Liver (tissue), 9 donors: ENCODE data around the gene GABRD. TPM values are rescaled to one million over a fixed set of nuclear protein-coding genes. Genes with fewer than 3 reads are reported as not detected.
"Not testable (repeated sequence)": the region's sequence is repeated elsewhere in the genome, so short reads cannot be mapped to it uniquely, and the experiment has no call there.

Source experiments
- DNase-seq: peaks from one replicate; pipeline ENCODE4 v3.0.0-alpha.2; 2017; ENCODE audit warnings: low spot score
- H3K27ac ChIP-seq, 2 donors: one replicate each; pipeline ENCODE4 v1.7.0; 2013; ENCODE audit warnings: inconsistent platforms in 2 of 2, low read length in 2 of 2, control low read depth in 1 of 2, low read depth in 1 of 2, mild to moderate bottlenecking in 1 of 2
- H3K27me3 ChIP-seq, 4 donors: one replicate each; pipeline versions ENCODE4 v1.6.1 to v1.7.0; 2013; ENCODE audit warnings: low read length in 3 of 4, inconsistent platforms in 1 of 4, mild to moderate bottlenecking in 1 of 4, moderate library complexity in 1 of 4; ENCODE audit not compliant: control insufficient read depth in 4 of 4, insufficient read depth in 4 of 4
- H3K36me3 ChIP-seq, 4 donors: one replicate each; pipeline versions ENCODE4 v1.6.1 to v1.7.0; 2013; ENCODE audit warnings: low read length in 3 of 4, mild to moderate bottlenecking in 3 of 4, low read depth in 1 of 4, moderate library complexity in 1 of 4; ENCODE audit not compliant: control insufficient read depth in 4 of 4, insufficient read depth in 3 of 4
- H3K4me1 ChIP-seq, 4 donors: one replicate each; pipeline versions ENCODE4 v1.6.1 to v1.7.0; 2013; ENCODE audit warnings: low read length in 3 of 4, mild to moderate bottlenecking in 3 of 4, moderate library complexity in 1 of 4; ENCODE audit not compliant: control insufficient read depth in 4 of 4, insufficient read depth in 4 of 4
- H3K4me3 ChIP-seq, 3 donors: one replicate each; pipeline versions ENCODE4 v1.6.1 to v1.7.0; 2013; ENCODE audit warnings: low read length in 3 of 3, control low read depth in 1 of 3, low read depth in 1 of 3, mild to moderate bottlenecking in 1 of 3
- H3K9ac ChIP-seq, 2 donors: one replicate each; pipeline ENCODE4 v1.7.0; 2013; ENCODE audit warnings: low read length in 2 of 2, mild to moderate bottlenecking in 2 of 2, moderate library complexity in 2 of 2, control low read depth in 1 of 2, low read depth in 1 of 2
- H3K9me3 ChIP-seq, 4 donors: one replicate each; pipeline versions ENCODE4 v1.6.1 to v1.7.0; 2013; ENCODE audit warnings: low read length in 3 of 4; ENCODE audit not compliant: control insufficient read depth in 4 of 4
- ATF3 ChIP-seq: IDR thresholded peaks from 2 replicates; pipeline ENCODE4 v1.6.1; 2016; ENCODE audit warnings: antibody characterized with exemption
- CTCF ChIP-seq: fragments of 150-350 bp; IDR thresholded peaks from 2 replicates; pipeline ENCODE4 v1.5.1; 2017; ENCODE audit warnings: improper control_type of control experiment, low read depth, low read length; ENCODE audit not compliant: missing input control
- FOXA1 ChIP-seq: IDR thresholded peaks from 2 replicates; pipeline ENCODE4 v1.6.1; 2016; ENCODE audit warnings: antibody characterized with exemption
- FOXA2 ChIP-seq: IDR thresholded peaks from 2 replicates; pipeline ENCODE4 v1.6.1; 2016; ENCODE audit warnings: antibody characterized with exemption
- GABPA ChIP-seq, 2 donors: IDR thresholded peaks in 1 of 2; conservative IDR thresholded peaks in 1 of 2; 2 replicates each; pipeline ENCODE4 v1.6.1; 2016; ENCODE audit warnings: antibody characterized with exemption in 2 of 2, mild to moderate bottlenecking in 1 of 2, moderate library complexity in 1 of 2
- HNF4A ChIP-seq, 2 donors: conservative IDR thresholded peaks; 2 replicates each; pipeline ENCODE4 v1.6.1; 2016; ENCODE audit warnings: antibody characterized with exemption in 2 of 2, mild to moderate bottlenecking in 2 of 2
- HNF4G ChIP-seq: IDR thresholded peaks from 2 replicates; pipeline ENCODE4 v1.6.1; 2016; ENCODE audit warnings: antibody characterized with exemption
- MAX ChIP-seq: IDR thresholded peaks from 2 replicates; pipeline ENCODE4 v1.6.1; 2016; ENCODE audit warnings: antibody characterized with exemption
- NR2F2 ChIP-seq: IDR thresholded peaks from 2 replicates; pipeline ENCODE4 v1.6.1; 2016; ENCODE audit warnings: antibody characterized with exemption
- RXRA ChIP-seq, 2 donors: IDR thresholded peaks; 2 replicates each; pipeline ENCODE4 v1.6.1; 2017 to 2018; ENCODE audit warnings: antibody characterized with exemption in 2 of 2, mild to moderate bottlenecking in 1 of 2
- SP1 ChIP-seq: IDR thresholded peaks from 2 replicates; pipeline ENCODE4 v1.6.1; 2018; ENCODE audit warnings: antibody characterized with exemption, mild to moderate bottlenecking
- TAF1 ChIP-seq: conservative IDR thresholded peaks from 2 replicates; pipeline ENCODE4 v1.6.1; 2016; ENCODE audit warnings: antibody characterized with exemption, mild to moderate bottlenecking
- YY1 ChIP-seq: IDR thresholded peaks from 2 replicates; pipeline ENCODE4 v1.6.1; 2016; ENCODE audit warnings: antibody characterized with exemption, mild to moderate bottlenecking
- ZBTB33 ChIP-seq: IDR thresholded peaks from 2 replicates; pipeline ENCODE4 v1.6.1; 2016; ENCODE audit warnings: antibody characterized with exemption
- WGBS: extraction: QIAGEN DNeasy Blood & Tissue Kit; methylation state at CpG from one replicate; pipeline ENCODE4 v1.1.7; 2013; 5-methylcytosine and 5-hydroxymethylcytosine counted together
- polyA plus RNA-seq, 2 donors: library from polyadenylated mRNA; stranded (reverse) in 1 of 2; unstranded in 1 of 2; fragments of 200-250 nt in 1 of 2; fragments of >200 nt in 1 of 2; fragmentation: Nextera tagmentation in 1 of 2; extraction: Ambion mirVana in 1 of 2; gene quantifications; one replicate each; pipeline versions ENCODE4 v1.2.1 to v1.2.3, GENCODE V29; 2013 to 2015
- total RNA-seq, 2 donors: library from RNA; depleted of rRNA; stranded (reverse); fragments of >200 nt; gene quantifications; one replicate each; pipeline ENCODE4 v1.2.3, GENCODE V29; 2014
- donor health status: healthy.
- donor health status: healthy.
- donor health status: healthy.
- donor health status: healthy.
- donor health status: healthy.

Gene GABRD
- total and polyA plus RNA-seq, 4 donors, result 0.29 TPM; not detected in 3

- H3K4me3 ChIP-seq, result no peak overlapping the region
- no peaks in the 10 kb centered on the region for H3K27me3 ChIP-seq
- DNase-seq, result no peak
- 92% methylated on average over 11 of the region's 11 CpGs for WGBS
- TF ChIP-seq HNF4G (no peak), RXRA (IDR thresholded peaks at IDR 0.05) (no peak), CTCF (no peak), FOXA1 (no peak), TAF1 (no peak), MAX (no peak), HNF4A (conservative IDR thresholded peaks at IDR 0.05) (no peak), NR2F2 (no peak), GABPA (IDR thresholded peaks at IDR 0.05 in 1 of 2, conservative IDR thresholded peaks at IDR 0.05 in 1 of 2) (no peak), ZBTB33 (no peak)
- H3K4me1 ChIP-seq, result no peaks in the 10 kb centered on the region
- no peaks in the 10 kb centered on the region for H3K9me3 ChIP-seq
- no peak overlapping the region for H3K9ac ChIP-seq
- no peaks in the 10 kb centered on the region for H3K36me3 ChIP-seq
- no peak overlapping the region for H3K27ac ChIP-seq
These were observed 41.0 kb upstream of the GABRD start for GRCh38 chr1:1978108-1978507.

GRCh38 chr1:1978690-1979481 lies 40.3 kb upstream of the GABRD start:
- H3K36me3 ChIP-seq, H3K4me1 ChIP-seq, DNase-seq, H3K27ac ChIP-seq, H3K9ac ChIP-seq, H3K27me3 ChIP-seq, H3K4me3 ChIP-seq, H3K9me3 ChIP-seq: not testable (repeated sequence)
- 92% methylated on average over 51 of the region's 51 CpGs for WGBS

- 96% methylated on average over 61 of the region's 61 CpGs for WGBS
- Histone ChIP-seq H3K4me3 (no peak overlapping the region), H3K27me3 (no peaks in the 10 kb centered on the region), H3K9ac (no peak overlapping the region), H3K36me3 (no peaks in the 10 kb centered on the region), H3K9me3 (no peaks in the 10 kb centered on the region), H3K4me1 (no peaks in the 10 kb centered on the region), H3K27ac (no peak overlapping the region)
- no peak for TF ChIP-seq YY1
- TF ChIP-seq FOXA2, result no peak
- no peak for TF ChIP-seq ZBTB33
- TF ChIP-seq CTCF, result no peak
- no peak for TF ChIP-seq RXRA (IDR thresholded peaks at IDR 0.05)
- TF ChIP-seq MAX, result no peak
- no peak for TF ChIP-seq NR2F2
- no peak for TF ChIP-seq GABPA (IDR thresholded peaks at IDR 0.05 in 1 of 2, conservative IDR thresholded peaks at IDR 0.05 in 1 of 2)
- TF ChIP-seq TAF1, result no peak
- TF ChIP-seq HNF4A (conservative IDR thresholded peaks at IDR 0.05), result no peak
- no peak for TF ChIP-seq HNF4G
- TF ChIP-seq ATF3, result no peak
- no peak for TF ChIP-seq SP1
- no peak for TF ChIP-seq FOXA1
- no peak for DNase-seq
These were observed 39.5 kb upstream of the GABRD start for GRCh38 chr1:1979482-1980165.
